ENCODE data around the gene THSD7A.

THSD7A gene

GRCh38 chr7:11702938-11703337 lies 129.1 kb downstream of the THSD7A start:
- DNase-seq (ENCODE audit: low spot score): no peak
- TF ChIP-seq, protein P1, sequence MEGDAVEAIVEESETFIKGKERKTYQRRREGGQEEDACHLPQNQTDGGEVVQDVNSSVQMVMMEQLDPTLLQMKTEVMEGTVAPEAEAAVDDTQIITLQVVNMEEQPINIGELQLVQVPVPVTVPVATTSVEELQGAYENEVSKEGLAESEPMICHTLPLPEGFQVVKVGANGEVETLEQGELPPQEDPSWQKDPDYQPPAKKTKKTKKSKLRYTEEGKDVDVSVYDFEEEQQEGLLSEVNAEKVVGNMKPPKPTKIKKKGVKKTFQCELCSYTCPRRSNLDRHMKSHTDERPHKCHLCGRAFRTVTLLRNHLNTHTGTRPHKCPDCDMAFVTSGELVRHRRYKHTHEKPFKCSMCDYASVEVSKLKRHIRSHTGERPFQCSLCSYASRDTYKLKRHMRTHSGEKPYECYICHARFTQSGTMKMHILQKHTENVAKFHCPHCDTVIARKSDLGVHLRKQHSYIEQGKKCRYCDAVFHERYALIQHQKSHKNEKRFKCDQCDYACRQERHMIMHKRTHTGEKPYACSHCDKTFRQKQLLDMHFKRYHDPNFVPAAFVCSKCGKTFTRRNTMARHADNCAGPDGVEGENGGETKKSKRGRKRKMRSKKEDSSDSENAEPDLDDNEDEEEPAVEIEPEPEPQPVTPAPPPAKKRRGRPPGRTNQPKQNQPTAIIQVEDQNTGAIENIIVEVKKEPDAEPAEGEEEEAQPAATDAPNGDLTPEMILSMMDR (IDR thresholded peaks at IDR 0.05; ENCODE audit: borderline replicate concordance, control extremely low read depth, extremely low read depth, insufficient read depth, missing control alignments): no peak
- in situ Hi-C loops (cut with MboI; ENCODE audit: low sequenced_read_pairs, unreplicated experiment): no loop called here

- DNase-seq (ENCODE audit: low spot score): no peak
- TF ChIP-seq, protein P1 (IDR thresholded peaks at IDR 0.05; ENCODE audit: borderline replicate concordance, control extremely low read depth, extremely low read depth, insufficient read depth, missing control alignments): no peak
- in situ Hi-C loops (cut with MboI; ENCODE audit: low sequenced_read_pairs, unreplicated experiment): no loop called here
These were observed 130.0 kb downstream of the THSD7A start for GRCh38 chr7:11701829-11702560.

GRCh38 chr7:11699666-11700065 lies 132.3 kb downstream of the THSD7A start:
- TF ChIP-seq, protein P1 (IDR thresholded peaks at IDR 0.05; ENCODE audit: borderline replicate concordance, control extremely low read depth, extremely low read depth, insufficient read depth, missing control alignments): no peak
- no peak for DNase-seq (ENCODE audit: low spot score)
- in situ Hi-C loops (cut with MboI; ENCODE audit: low sequenced_read_pairs, unreplicated experiment): no loop called here

GRCh38 chr7:11698384-11698871 lies 133.6 kb downstream of the THSD7A start:
- in situ Hi-C loops (cut with MboI; ENCODE audit: low sequenced_read_pairs, unreplicated experiment): no loop called here
- TF ChIP-seq, protein P1 (IDR thresholded peaks at IDR 0.05; ENCODE audit: borderline replicate concordance, control extremely low read depth, extremely low read depth, insufficient read depth, missing control alignments): no peak
- DNase-seq (ENCODE audit: low spot score): no peak

- in situ Hi-C loops (cut with MboI; ENCODE audit: low sequenced_read_pairs, unreplicated experiment): no loop called here
- TF ChIP-seq, protein P1 (IDR thresholded peaks at IDR 0.05; ENCODE audit: borderline replicate concordance, control extremely low read depth, extremely low read depth, insufficient read depth, missing control alignments): no peak
These were observed 141.6 kb downstream of the THSD7A start for GRCh38 chr7:11690395-11690794.

GRCh38 chr7:11689096-11689495 lies 142.9 kb downstream of the THSD7A start:
- no peak for DNase-seq (ENCODE audit: low spot score)
- TF ChIP-seq, protein P1 (IDR thresholded peaks at IDR 0.05; ENCODE audit: borderline replicate concordance, control extremely low read depth, extremely low read depth, insufficient read depth, missing control alignments): no peak
- in situ Hi-C loops (cut with MboI; ENCODE audit: low sequenced_read_pairs, unreplicated experiment): no loop called here

More at GRCh38 chr7:11690395-11690794, 141.6 kb downstream of the THSD7A start:
- DNase-seq (ENCODE audit: low spot score): no peak

All from GM13976 (cell line).